Measurements from ENCODE around the gene ADAM33.

The ADAM33 gene

GRCh38 chr20:3635346-3635745 lies 46.5 kb downstream of the ADAM33 start:
- DNase-seq: no peak

DNA sequence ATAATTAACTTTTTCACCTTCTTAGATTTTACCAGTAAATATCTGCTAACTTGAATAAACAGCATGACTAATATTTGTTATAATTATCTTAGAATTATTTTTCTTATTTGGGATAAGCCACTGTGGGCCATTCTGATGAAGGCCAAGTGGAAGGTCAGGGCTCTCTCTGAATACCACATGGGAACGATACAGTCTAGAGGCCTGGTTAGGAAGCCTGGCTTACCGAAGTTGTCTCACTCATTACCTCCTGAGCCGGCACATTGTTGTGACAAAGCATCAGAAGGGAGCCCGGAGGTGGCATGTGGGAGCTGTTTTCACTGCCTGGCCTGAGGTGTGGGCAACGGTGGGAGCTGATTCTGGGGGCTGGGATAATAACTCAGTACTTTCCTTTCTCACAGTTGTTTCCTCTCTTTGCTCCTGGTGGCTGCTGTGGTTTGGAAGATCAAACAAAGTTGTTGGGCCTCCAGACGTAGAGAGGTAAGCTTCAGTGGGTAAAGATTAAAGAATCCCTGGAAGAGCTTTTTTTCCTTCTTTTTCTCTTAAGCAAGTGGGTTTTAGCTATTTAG lies 47.8 kb downstream of the ADAM33 start:
- DNase-seq: peak in 1 of 3 donors; percentile 8

GRCh38 chr20:3632311-3633004 lies 49.4 kb downstream of the ADAM33 start:
- no peak for DNase-seq

DNA sequence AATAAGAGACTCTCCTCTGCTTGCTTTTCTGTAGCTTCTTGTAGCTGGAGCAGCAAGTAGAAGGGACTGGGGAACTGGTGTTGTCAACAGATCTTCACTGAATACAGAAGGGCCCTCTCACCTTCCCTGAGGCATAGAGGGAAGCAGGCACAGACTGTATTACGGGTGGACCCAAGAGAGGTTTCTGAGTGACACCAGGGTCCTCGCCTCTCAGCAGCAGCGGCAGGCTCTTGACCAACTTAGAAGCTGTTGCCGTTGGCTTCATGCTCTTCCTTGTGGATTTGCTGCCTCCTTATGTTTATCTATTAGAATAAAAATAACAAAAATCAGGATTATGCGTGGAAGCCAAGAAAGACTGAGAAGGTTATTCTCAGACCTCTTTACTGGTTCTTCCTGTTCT lies 50.3 kb downstream of the ADAM33 start:
- DNase-seq: no peak

GRCh38 chr20:3630429-3630828 lies 51.4 kb downstream of the ADAM33 start:
- no peak for DNase-seq

GRCh38 chr20:3629893-3630292 lies 51.9 kb downstream of the ADAM33 start:
- peak in 1 of 3 donors; percentile 10 for DNase-seq

GRCh38 chr20:3628502-3629314 lies 53.1 kb downstream of the ADAM33 start:
- no peak for DNase-seq

DNA sequence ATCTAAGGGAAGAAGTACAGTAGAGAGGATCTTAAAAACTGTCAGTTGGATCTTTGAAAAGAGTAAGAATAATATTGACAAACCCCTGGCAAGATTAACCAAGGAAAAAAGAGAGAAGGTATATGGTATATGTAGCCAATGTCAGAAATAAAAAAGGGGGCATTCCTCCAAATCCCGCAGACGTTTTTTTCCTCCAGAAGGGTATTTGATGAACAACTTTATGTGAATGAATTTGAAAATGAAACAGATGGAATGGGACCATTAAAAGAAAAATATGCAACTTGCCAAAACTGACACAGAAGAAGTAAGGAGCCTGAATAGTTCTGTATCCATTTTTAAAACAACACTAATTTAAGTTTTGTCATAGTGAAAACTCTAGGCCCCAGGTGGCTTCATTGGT lies 54.3 kb downstream of the ADAM33 start:
- no peak for DNase-seq

GRCh38 chr20:3622406-3622805 lies 59.4 kb downstream of the ADAM33 start:
- DNase-seq: no peak

GRCh38 chr20:3621111-3621510 lies 60.7 kb downstream of the ADAM33 start:
- DNase-seq: peak in 1 of 3 donors; percentile 18

Measured in suppressor macrophage treated with lipopolysaccharide for 1 hour (primary cell).